Stimulated activated CD4-positive, alpha-beta T cell treated with anti-CD3 and anti-CD28 coated beads, Interleukin-12 subunit alpha, Interleukin-12 subunit beta, amount 100 ng/mL, for 24 hours (primary cell): Measurements from ENCODE around the gene SEC14L1.
A peak's percentile ranks its signal among the peaks of the same experiment; 100 is the strongest.
"Not testable (repeated sequence)": the region's sequence is repeated elsewhere in the genome, so short reads cannot be mapped to it uniquely, and the experiment has no call there.

ENCODE experiments used
- DNase-seq, 2 experiments: peaks; one replicate each; pipeline ENCODE4 v3.0.0-alpha.2; 2020; ENCODE audit warnings: low read depth in 2 of 2

The SEC14L1 gene

DNA sequence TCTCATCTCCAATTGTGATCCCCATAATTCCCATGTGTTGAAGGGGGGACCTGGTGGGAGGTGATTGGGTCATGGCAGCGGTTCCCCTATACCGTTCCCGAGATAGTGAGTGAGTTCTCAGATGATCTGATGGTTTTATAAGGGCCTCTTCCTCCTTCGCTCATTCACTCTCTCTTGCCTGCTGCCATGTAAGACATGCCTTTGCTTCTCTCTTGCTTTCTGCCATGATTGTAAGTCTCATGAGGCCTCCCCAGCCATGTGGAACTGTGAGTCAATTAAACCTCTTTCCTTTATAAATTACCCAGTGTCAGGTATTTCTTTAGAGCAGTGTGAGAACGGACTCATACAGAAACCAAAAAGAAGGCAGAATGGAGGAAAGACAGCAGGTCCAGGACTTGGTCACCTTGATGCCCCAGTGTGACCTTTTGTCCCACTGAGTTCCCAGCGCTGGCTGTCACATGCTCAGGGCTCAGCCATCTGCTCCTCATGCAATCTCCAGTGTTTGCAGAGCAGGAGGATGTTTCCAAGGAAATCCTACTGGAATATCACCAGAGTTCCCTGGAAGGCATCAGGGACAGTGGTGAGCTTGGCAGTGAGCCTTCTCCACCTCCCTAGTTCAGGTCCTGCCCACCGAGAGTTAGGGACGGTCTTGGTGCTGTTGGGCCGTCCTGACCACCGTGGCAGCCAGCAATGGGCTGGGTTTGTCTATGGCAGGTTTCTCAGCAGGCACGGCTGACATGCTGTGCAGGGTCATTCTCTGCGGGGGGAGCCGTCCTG, 96.7 kb downstream of the SEC14L1 start:
- DNase-seq: no peak

DNA sequence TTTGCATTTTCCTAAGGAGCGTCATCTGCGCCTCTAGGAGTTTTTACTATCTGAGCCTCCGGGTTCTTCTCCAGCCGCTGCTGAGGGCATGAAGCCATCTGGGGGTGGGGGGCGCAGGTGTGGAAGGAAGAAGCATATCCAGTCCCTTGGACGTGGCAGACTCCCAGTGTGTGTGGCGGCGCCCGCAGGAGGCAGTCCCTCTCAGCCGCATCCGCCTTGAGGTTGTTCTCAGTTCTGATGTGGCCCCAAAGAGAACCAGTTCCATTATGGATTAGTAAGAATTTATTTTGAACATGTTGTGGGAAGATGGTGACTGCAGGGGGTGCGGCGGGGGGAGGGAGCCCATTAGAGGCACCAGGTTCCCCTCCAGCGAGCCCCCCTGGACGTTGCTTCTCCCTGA, 100.2 kb downstream of the SEC14L1 start:
- no peak for DNase-seq

DNA sequence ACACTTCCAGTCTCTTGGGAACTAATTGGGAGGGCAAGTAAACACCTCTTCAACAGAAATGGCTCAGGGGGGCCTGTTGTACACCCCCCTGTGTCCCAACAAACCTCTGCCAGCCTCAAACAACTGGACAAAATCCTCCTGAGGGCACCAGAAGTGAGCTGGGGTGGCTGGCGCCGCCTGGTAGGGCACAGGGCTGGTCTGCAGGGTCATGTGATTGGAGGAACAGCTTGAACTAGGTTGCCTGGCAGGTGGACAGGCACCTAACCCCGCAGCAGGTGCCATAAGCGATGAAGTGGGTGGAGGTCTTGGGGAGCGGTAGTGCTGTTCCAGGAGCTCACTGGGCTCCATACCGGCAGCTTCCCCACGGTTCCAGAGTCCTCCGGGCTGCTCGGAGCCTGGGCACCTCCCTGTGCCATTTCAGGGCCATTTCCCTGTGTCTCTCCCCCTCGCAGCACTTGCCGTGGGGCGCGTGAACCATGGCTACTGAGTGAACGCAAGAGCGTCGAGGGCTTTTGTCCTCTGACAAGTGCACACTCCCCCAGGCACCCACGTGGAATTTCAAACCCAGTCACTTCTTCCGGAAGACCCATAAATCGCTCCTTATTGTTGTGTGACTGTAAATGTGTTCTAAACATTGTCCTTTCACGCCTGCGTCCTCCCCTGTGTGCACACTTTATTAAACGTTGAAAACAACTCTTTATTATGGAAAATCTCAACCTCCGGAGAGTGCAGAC, 101.5 kb downstream of the SEC14L1 start:
- DNase-seq: no peak

DNA sequence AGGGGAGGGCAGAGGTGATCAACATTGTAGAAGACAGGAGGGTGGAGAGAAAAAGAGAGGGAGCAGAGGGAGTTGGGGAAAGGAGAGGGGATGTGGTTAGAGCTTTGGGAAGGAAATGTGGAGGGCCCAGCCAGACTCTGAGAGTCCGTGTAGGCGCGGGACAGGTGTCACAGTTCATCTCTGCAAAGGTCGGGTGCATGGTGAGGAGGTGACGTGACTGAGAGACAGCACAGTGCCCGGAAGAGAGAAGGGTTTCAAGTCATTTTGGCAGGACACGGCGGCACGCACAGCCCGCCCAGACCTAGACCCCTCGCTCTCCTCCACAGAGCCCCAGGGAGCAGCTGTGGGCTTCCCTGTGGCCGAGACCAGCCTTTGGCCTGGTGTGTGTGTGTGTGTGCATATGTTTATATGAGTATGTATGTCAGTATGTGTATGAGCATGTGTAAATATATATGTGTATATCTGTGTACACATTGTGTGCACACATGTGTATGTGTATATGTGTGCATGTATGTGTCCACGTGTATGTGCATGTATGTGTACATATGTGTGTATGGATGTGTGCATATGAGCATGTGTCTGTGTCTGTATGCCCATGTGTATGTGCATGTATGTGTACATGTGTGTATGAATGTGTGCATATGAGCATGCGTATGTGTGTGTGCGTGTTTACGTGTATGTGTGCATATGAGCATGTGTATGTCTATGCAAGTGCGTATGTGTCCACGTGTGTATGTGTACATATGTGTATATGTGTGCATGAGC, 104.6 kb downstream of the SEC14L1 start:
- no peak for DNase-seq

DNA sequence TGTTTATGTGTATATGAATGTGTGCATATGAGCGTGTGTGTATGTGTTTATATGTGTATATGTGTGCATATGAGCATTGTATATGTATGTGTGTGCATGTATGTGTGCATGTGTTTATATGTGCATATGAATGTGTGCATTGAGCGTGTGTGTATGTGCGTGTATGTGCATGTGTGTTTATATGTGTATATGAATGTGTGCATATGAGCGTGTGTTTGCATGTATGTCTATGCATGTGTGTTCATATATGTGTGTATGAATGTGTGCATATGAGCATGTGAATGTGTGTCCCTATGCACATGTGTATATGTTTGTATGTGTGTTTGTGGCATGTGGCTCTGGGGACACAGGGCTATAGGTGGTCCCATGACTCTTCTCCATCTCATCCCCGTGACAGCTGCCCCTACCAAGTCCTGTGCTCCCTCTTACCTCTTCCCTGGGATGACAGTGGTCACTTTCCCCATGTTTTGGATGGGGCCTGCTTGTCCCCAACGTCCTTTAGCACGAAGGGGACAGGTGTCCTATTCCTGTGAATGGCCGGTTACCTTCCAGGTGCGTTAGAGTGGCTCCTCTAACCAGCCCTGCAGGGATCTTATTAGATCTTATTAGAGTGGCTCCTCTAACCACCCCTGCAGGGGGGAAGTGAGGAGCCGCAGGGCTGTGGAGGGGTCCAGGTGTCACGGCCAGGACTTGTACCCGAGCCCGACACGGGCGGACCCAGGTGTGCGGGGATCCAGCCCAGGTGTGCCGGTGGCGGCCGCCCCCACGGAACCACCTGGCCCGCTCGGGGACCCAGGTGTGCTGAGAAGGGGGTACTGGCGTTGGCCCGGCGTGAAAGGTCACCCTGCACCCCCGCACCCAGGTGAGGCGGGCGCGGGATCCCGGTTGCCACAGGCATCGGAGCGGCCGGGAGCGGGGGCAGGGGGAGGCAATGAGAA, 105.6 kb downstream of the SEC14L1 start:
- no peak for DNase-seq

DNA sequence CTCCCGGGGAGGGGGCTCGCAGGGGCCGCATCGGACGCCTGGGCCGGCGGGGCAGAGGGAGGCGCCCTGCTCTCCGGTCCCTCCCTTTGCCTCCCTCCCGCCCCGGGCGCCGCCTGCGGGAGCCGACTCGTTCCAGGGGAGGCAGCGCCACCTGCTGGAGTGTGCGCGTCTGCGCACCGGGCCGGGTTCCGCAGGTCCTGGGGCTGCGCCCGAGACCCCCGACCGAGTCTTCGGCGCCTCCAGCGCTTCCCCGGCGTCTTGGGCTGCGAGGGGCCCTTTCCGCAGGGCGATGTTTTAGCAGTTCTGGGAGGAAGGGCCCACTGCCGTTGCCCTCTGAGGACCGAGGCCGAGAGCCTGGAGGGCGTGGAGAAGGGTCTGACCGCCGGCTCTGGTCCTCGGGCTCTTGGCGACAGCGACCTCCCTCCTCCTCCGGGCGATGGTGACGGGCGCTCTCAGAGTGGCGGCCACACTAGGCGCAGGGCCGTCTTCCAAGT, 106.3 kb downstream of the SEC14L1 start:
- DNase-seq: peak; percentile 72 to 85

DNA sequence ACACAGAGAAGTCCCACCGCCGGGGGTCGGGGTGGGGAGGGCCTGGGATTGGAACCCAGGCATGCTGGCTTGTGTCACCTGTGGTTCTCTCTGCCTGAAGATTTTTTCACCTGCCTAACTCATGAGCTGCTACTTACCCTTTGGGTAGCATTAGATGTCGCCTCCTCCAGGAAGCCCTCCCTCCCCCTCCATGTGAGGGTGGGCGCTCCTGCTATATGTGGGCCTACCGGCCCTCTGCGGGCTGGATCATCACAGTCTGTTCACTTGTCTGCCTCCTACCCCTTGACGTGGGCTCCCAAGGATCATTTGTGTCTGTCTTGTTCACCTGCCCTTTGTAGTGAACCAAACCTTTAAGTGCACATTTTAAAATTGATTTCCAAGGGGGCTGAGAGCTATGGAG, 106.8 kb downstream of the SEC14L1 start:
- no peak for DNase-seq

DNA sequence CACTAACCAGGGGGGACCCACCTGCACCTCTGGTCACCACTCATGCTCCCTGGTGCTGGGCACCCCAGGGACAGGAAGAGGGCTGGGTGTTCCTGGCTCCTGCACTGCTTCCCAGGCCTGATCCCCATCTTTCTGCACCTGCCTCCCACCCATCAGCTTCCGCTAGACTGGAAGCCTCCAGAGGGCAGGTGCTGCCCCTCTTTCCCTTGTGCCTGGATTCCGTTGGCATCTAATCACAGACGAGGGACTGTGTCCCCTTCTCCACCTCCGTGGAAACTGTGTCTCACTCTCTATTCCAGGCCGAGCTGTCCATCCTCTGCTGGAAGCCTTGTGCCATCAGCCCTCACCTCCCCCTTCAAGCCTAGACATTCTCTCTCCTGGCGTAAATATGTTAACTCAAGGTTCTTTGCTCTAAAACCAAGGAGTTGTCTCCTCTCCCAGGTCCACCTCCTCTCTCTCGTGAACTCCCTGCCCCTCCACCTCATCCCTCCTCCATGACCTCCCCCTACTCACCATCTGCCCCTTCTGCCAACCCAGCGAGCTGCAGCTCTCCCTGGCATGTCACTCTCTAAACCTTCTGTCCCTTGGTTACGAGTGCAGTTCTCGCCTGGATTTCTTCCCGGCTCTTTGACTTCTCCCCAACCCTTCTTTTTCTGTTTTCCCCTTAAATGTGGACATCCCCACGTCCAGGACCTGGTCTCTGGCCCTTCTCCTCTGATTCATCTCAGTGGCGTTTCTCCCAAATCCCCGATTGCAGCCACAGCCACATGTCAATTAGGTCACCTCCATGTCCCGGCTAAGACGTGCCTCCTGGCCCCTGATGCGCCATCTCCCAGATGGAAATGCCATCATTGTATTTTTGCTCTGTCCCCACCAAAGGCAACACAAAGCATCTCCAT, 107.7 kb downstream of the SEC14L1 start:
- DNase-seq: no peak

DNA sequence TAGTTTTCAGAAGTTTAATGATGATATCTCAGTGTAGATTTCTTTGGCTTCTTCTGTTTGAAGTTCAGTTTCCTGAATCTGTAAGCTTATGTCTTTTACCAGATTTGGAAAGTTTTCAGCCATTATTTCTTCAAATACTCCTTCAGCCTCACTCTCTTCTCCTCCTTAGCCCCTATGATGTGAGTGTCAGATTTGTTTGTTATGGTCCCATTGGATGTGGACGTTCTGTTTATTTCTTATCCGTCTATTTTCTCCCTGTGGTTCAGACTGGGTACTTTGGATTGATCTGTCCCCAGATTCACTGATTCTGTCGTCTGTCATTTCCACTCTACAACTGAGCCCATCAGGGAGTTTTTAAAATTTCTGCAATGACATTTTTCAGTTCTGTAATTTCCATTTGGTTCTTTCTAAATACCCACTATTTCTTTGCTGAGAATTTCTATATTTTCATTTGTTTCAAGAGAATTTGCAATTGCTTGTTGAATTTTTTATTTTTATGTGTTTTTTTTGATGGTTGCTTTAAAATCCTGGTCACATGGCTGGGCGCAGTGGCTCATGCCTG, 110.9 kb downstream of the SEC14L1 start:
- no peak for DNase-seq

DNA sequence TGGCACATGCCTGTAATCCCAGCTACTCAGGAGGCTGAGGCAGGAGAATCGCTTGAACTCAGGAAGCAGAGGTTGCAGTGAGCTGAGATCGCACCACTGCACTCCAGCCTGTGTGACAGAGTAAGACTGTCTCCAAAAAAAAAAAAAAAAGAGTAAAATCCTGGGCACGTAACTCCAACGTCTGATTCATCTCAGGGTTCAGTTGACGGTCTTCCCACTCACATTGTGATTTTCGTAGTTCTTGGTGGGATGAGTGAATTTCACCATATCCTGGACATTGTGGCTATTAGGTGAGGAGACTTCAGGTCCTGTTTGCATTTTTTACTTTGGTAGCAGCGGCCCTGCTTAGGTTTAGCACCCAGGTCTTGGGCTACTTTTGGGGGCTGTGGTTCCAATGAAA, 111.5 kb downstream of the SEC14L1 start:
- not testable (repeated sequence) for DNase-seq

DNA sequence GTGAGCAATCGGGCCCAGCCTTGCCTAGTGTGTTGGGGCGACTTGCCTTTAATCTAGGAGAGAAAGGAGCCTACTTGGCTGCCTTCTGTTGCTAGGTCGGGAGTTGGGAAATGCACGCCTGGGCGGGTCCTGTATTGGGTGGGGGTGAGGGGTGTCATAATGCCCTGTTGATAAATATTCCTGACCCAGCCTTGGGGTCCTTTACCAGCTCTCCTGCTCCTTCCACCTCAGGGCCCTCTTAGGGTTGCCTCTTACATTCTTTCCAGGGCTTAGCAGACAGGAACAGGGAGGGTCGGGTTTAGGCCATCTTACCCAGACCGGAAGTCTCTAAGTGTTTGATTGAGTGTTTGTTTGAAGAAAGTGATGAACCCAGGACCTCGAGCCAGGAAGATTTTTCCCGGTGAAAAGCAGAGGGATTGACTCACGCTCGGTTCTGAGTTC, 112.9 kb downstream of the SEC14L1 start:
- DNase-seq: no peak

DNA sequence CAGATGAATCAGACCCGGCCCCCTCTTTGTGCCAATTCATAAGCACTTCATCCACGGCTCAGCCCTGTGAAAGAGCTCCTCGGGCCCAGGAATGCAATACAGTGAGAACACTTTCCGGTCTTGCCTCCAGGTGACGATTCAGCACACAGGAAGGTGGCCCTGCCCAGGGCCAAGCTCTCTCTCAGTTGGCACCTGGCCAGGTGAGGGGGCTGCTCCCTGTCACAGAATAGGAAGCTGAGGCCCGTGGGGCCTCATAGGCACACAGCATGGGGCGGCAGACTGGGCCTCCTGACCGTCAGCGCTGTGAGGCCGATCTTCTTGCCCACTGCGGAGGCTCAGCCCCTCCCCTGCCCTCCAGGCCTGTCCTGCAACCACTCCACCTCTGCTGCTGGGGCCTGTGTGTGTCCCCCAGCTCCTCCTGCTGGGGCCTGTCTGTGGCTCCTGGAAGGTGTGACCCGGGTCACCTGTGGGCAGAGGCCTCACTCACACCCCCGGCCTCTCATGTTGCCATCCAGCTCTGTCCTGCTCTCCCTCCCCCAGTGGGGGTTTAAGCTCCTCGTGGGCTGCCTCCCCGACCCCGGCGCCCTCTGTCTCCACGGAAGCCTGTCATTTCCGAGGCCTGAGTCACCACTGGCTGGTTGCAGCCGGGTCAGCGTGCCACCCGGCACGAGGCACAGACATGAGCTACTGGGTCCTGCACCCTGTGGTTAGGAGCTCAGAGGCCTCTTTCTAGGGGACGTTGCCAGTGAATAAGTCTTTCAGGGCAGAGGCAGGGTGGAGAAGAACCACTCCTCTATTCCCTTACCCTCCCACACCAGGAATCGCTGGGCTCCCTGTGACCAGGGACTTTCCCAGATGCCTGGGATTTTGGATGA, 114.4 kb downstream of the SEC14L1 start:
- no peak for DNase-seq

DNA sequence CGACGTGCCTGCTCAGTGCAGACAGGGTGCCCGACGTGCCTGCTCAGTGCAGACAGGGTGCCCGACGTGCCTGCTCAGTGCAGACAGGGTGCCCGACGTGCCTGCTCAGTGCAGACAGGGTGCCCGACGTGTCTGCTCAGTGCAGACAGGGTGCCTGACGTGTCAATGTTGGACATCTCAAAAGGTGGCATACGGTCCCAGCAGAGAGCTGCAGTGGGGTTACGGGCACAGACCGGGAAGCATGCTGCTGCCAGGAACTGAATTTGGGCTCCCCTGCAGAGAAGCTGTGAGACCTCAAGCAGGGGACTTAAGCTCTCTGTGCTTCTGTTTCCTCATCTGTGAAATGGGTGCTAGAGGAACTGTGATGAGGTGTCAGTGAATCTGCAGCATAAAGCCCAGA, 115.2 kb downstream of the SEC14L1 start:
- DNase-seq: not testable (repeated sequence)

DNA sequence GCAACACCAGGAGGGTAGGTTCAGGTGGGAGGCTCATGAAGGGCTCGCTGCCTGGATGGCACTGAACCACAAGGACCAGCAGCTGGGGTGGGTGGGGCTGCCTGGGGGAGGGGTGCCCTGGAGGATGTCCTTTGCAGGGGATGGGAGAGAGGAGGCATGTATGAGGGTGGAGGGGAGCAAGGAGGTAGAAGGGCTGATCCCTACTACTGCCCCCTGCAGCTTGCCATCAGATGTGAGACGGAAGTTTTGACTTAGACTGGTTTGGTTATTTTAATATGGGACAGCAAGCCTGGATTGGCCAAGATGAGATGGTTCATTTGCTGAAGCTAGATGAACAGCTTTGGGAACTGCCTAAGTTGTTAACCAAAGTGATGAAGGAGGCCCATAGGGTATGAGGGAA, 115.9 kb downstream of the SEC14L1 start:
- DNase-seq: no peak

DNA sequence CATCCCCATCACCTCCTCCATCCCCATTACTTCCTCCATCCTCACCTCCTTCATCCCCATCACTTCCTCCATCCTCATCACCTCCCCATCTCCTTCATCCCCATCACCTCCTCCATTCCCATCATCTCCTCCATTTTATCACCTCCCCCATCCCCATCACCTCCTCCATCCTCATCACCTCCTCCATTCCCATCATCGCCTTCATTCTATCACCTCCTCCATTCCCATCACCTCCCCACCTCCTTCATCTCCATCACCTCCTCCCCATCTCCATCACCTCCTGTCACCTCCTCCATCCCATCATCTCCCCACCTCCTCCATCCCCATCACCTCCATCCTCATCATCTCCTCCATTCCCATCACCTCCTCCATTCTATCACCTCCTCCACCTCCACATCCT, 116.4 kb downstream of the SEC14L1 start:
- no peak for DNase-seq

DNA sequence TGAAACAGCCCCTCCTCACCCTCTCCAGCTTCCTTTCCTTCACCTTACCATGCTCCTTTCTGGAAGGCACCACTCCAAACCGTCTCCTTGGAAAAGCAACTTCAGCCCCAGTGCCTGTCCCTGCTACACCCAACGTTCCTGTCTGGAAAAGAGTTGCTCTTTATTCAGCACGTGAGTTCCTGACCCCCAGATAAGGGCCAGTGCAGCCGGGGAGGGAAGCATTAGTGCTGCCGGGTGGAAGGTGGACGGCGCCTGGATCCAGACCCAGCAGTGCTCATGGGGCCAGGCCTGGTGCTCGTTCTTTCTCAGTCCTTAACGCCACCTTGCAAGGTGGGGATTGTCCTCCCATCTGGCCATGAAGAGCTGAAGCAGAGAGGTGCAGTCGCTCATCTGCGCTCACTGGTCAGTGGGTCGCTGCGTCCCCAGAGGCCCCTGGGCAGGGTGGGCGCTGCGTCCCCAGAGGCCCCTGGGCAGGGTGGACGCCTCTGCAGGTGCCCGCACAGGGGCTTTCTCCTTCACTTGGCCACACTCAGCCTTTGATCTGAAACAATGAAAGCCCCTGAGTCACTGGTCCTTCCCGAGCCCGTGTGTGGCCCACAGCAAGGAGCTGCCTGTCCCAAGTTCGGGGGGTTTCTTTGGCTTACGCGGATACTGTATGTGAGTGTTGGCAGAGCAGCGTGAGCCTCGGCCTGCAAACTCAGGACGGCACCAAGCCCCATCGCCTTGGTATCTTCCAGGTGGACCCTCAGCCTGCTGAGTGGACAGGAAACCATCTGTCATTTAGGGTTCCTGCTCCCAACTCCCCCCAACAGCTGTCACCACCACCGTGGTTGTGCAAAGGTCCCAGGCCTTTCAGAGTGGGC, 117.1 kb downstream of the SEC14L1 start:
- DNase-seq: no peak

DNA sequence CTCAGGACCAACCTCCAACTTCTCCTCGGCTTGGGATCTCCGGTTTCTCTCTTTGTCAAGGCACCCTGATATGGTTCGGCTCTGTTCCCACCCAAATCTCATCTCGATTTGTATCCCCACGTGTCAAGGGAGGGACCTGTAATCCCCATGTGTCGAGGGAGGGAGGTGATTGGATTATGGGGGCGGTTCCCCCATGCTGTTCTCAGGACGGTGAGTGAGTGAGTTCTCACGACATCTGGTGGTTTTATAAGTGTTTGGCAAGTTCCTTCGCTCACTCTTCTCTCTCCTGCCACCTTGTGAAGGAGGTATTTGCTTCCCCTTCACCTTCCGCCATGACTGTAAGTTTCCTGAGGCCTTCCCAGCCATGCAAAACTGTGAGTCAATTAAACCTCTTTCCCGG, 117.9 kb downstream of the SEC14L1 start:
- DNase-seq: no peak
